GDM1 (cell line): Measurements from ENCODE around the gene SRXN1.

Experiments used
- DNase-seq: peaks from one replicate; lab custom pipeline; 2025; lab: John Stamatoyannopoulos, UW

Gene SRXN1

GRCh38 chr20:635893-636338 is 17.1 kb downstream of the SRXN1 start:
- no peak for DNase-seq

GRCh38 chr20:635028-635892 is 17.7 kb downstream of the SRXN1 start:
- DNase-seq = no peak

- no peak for DNase-seq
Observed at GRCh38 chr20:634148-634925, 18.7 kb downstream of the SRXN1 start.

GRCh38 chr20:631101-631500 is 21.9 kb downstream of the SRXN1 start:
- DNase-seq = no peak

GRCh38 chr20:626579-626978 is 26.4 kb downstream of the SRXN1 start:
- no peak for DNase-seq

- peak; percentile 53 for DNase-seq
Observed at GRCh38 chr20:625360-625932, 27.6 kb downstream of the SRXN1 start.

- no peak for DNase-seq
Observed at GRCh38 chr20:623704-624103, 29.3 kb downstream of the SRXN1 start.

GRCh38 chr20:623021-623420 is 30.0 kb downstream of the SRXN1 start:
- DNase-seq = no peak

- DNase-seq = no peak
Observed at GRCh38 chr20:622161-622560, 30.8 kb downstream of the SRXN1 start.

GRCh38 chr20:621125-621756 is 31.8 kb downstream of the SRXN1 start:
- DNase-seq = no peak

- no peak for DNase-seq
Observed at GRCh38 chr20:620246-620645, 32.8 kb downstream of the SRXN1 start.

GRCh38 chr20:618980-619379 is 34.0 kb downstream of the SRXN1 start:
- DNase-seq = no peak

GRCh38 chr20:617934-618690 is 34.9 kb downstream of the SRXN1 start:
- DNase-seq = no peak

- DNase-seq = no peak
Observed at GRCh38 chr20:615514-615913, 37.5 kb downstream of the SRXN1 start.

GRCh38 chr20:611843-612185 is 41.2 kb downstream of the SRXN1 start:
- DNase-seq = peak; percentile 51

GRCh38 chr20:611047-611842 is 41.8 kb downstream of the SRXN1 start:
- DNase-seq = peak; percentile 11

- DNase-seq = peak; percentile 82
Observed at GRCh38 chr20:610130-611046, 42.6 kb downstream of the SRXN1 start, which contains the start of gene TCF15. Gene TCF15 (minus strand): TSS chr20:610309. CDS start chr20:610237, 72 bp downstream.

GRCh38 chr20:609371-609964 is 43.5 kb downstream of the SRXN1 start:
- no peak for DNase-seq

- no peak for DNase-seq
Observed at GRCh38 chr20:608970-609369, 44.0 kb downstream of the SRXN1 start.
